ENCODE results near the gene SCYGR6. TPM values are rescaled to one million over a fixed set of nuclear protein-coding genes. Genes with fewer than 3 reads are reported as not detected.

The SCYGR6 gene
- total RNA-seq, 1 experiment from 2014 or later, result not detected

- Histone ChIP-seq H4K20me1 (ENCODE audit: low read length) (no peaks in the 10 kb centered on the region), H3K4me3 (ENCODE audit: low read length) (no peak overlapping the region), H3K36me3 (ENCODE audit: low read depth, low read length) (no peaks in the 10 kb centered on the region), H3K4me2 (ENCODE audit: low read length) (no peak overlapping the region), H3K9me2 (replicated peaks; ENCODE audit: low read length) (no peaks in the 10 kb centered on the region), H2AFZ (ENCODE audit: low read length) (no peak overlapping the region), H3K79me2 (ENCODE audit: low read length) (no peaks in the 10 kb centered on the region), H3K4me1 (ENCODE audit: insufficient read depth, low read length) (no peaks in the 10 kb centered on the region), H3K9ac (ENCODE audit: low read length) (no peak overlapping the region), H3K27ac (ENCODE audit: low read length) (no peak overlapping the region), H3K27me3 (ENCODE audit: low read length) (peaks cover 5% of the 10 kb centered on the region; the same call in 1 of the 2 replicates), H3K9me3 (ENCODE audit: low read length) (no peaks in the 10 kb centered on the region), H3F3A (ENCODE audit: low read length, unreplicated experiment) (no peaks in the 10 kb centered on the region)
- no peak for DNase-seq
- POLR2A ChIA-PET (ENCODE audit: unreplicated experiment), result no interaction called here
- ATAC-seq, result no peak
- CTCF ChIA-PET, result no interaction called here
- no TSS peak for BruUV-seq (replicated peaks)
- TF ChIP-seq EZH2 (IDR thresholded peaks at IDR 0.05; ENCODE audit: low read length, unreplicated experiment), result no peak
- TF ChIP-seq, protein P1, sequence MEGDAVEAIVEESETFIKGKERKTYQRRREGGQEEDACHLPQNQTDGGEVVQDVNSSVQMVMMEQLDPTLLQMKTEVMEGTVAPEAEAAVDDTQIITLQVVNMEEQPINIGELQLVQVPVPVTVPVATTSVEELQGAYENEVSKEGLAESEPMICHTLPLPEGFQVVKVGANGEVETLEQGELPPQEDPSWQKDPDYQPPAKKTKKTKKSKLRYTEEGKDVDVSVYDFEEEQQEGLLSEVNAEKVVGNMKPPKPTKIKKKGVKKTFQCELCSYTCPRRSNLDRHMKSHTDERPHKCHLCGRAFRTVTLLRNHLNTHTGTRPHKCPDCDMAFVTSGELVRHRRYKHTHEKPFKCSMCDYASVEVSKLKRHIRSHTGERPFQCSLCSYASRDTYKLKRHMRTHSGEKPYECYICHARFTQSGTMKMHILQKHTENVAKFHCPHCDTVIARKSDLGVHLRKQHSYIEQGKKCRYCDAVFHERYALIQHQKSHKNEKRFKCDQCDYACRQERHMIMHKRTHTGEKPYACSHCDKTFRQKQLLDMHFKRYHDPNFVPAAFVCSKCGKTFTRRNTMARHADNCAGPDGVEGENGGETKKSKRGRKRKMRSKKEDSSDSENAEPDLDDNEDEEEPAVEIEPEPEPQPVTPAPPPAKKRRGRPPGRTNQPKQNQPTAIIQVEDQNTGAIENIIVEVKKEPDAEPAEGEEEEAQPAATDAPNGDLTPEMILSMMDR (conservative IDR thresholded peaks at IDR 0.05; ENCODE audit: low read depth, low read length), result no peak
- TF ChIP-seq EZH2phosphoT487 (IDR thresholded peaks at IDR 0.05; ENCODE audit: borderline replicate concordance, low read length), result no peak
- intact Hi-C loops (cut with micrococcal nuclease), result no loop called here
Observed at GRCh38 chr2:227684258-227684657, 40.3 kb downstream of the SCYGR6 start.

DNA sequence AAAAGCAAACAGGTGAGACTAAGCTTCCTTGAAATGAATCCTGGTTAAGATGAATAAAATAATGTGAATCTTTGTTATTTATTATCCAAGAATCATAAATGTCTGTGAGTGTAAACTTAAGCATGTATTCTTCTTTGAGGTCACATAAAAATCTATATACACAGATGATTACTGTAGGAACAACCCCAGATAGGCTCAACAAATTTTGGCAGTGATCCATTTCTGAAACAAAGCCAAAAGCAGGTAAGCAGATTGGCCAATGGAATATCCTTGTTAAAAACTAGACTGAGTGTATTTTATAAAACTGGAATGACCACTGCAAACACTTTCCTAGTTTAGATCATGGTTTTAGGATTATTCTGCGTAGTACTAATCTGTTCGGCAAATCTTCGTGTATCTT, 46.6 kb downstream of the SCYGR6 start:
- ChIA-PET POLR2A (ENCODE audit: unreplicated experiment) (no interaction called here), CTCF (no interaction called here)
- no peaks in the 10 kb centered on the region for H3K9me3 ChIP-seq (ENCODE audit: low read length)
- H4K20me1 ChIP-seq (ENCODE audit: low read length), result no peaks in the 10 kb centered on the region
- no peak overlapping the region for H2AFZ ChIP-seq (ENCODE audit: low read length)
- H3K27ac ChIP-seq (ENCODE audit: low read length), result no peak overlapping the region
- no peak overlapping the region for H3K4me2 ChIP-seq (ENCODE audit: low read length)
- H3K36me3 ChIP-seq (ENCODE audit: low read depth, low read length), result no peaks in the 10 kb centered on the region
- no TSS peak for BruUV-seq (replicated peaks)
- H3K4me3 ChIP-seq (ENCODE audit: low read length), result no peak overlapping the region
- ATAC-seq (no peak), DNase-seq (peak; percentile 35)
- no peak overlapping the region for H3K9ac ChIP-seq (ENCODE audit: low read length)
- H3K27me3 ChIP-seq (ENCODE audit: low read length), result no peaks in the 10 kb centered on the region
- TF ChIP-seq EZH2phosphoT487 (IDR thresholded peaks at IDR 0.05; ENCODE audit: borderline replicate concordance, low read length) (no peak), EZH2 (IDR thresholded peaks at IDR 0.05; ENCODE audit: low read length, unreplicated experiment) (no peak)
- TF ChIP-seq, protein P1 (conservative IDR thresholded peaks at IDR 0.05; ENCODE audit: low read depth, low read length), result no peak
- intact Hi-C loops (cut with micrococcal nuclease), result no loop called here
- H3K79me2 ChIP-seq (ENCODE audit: low read length), result no peaks in the 10 kb centered on the region
- no peaks in the 10 kb centered on the region for H3K4me1 ChIP-seq (ENCODE audit: insufficient read depth, low read length)
- no peaks in the 10 kb centered on the region for H3K9me2 ChIP-seq (replicated peaks; ENCODE audit: low read length)
- H3F3A ChIP-seq (ENCODE audit: low read length, unreplicated experiment), result no peaks in the 10 kb centered on the region

GRCh38 chr2:227674485-227674884, 50.1 kb downstream of the SCYGR6 start:
- CTCF ChIA-PET, result no interaction called here
- Histone ChIP-seq H4K20me1 (ENCODE audit: low read length) (no peaks in the 10 kb centered on the region), H3K4me2 (ENCODE audit: low read length) (no peak overlapping the region), H3K79me2 (ENCODE audit: low read length) (no peaks in the 10 kb centered on the region), H3K9ac (ENCODE audit: low read length) (no peak overlapping the region), H2AFZ (ENCODE audit: low read length) (no peak overlapping the region), H3K9me2 (replicated peaks; ENCODE audit: low read length) (no peaks in the 10 kb centered on the region), H3K4me1 (ENCODE audit: insufficient read depth, low read length) (no peaks in the 10 kb centered on the region), H3K27ac (ENCODE audit: low read length) (no peak overlapping the region), H3K9me3 (ENCODE audit: low read length) (no peaks in the 10 kb centered on the region), H3F3A (ENCODE audit: low read length, unreplicated experiment) (no peaks in the 10 kb centered on the region), H3K36me3 (ENCODE audit: low read depth, low read length) (no peaks in the 10 kb centered on the region), H3K27me3 (ENCODE audit: low read length) (no peaks in the 10 kb centered on the region), H3K4me3 (ENCODE audit: low read length) (no peak overlapping the region)
- no peak for DNase-seq
- no TSS peak for BruUV-seq (replicated peaks)
- TF ChIP-seq EZH2phosphoT487 (IDR thresholded peaks at IDR 0.05; ENCODE audit: borderline replicate concordance, low read length) (no peak), EZH2 (IDR thresholded peaks at IDR 0.05; ENCODE audit: low read length, unreplicated experiment) (no peak)
- TF ChIP-seq, protein P1 (conservative IDR thresholded peaks at IDR 0.05; ENCODE audit: low read depth, low read length), result no peak
- no peak for ATAC-seq
- POLR2A ChIA-PET (ENCODE audit: unreplicated experiment), result no interaction called here
- intact Hi-C loops (cut with micrococcal nuclease), result no loop called here

Other genes with a start within 250 kb of the SCYGR6 start
- gene SCYGR2, start 125.9 kb downstream of the SCYGR6 start, total RNA-seq (2014; rRNA removed), result not detected in 2 replicates
- gene SCYGR3, start 109.9 kb downstream of the SCYGR6 start, total RNA-seq (2014; rRNA removed), result not detected in 2 replicates
- not detected in 2 replicates for gene SCYGR4, start 107.3 kb downstream of the SCYGR6 start, total RNA-seq (2014; rRNA removed)
- not detected in 2 replicates for gene SCYGR5, start 58.0 kb downstream of the SCYGR6 start, total RNA-seq (2014; rRNA removed)
- 0.26 TPM in 1 of 2 replicates, not detected in the other for gene SLC19A3, start 6.7 kb downstream of the SCYGR6 start, total RNA-seq (2014; rRNA removed)
- gene SCYGR7, start 3.6 kb upstream of the SCYGR6 start, total RNA-seq (2014; rRNA removed), result not detected in 2 replicates
- gene SCYGR8, start 21.1 kb upstream of the SCYGR6 start, total RNA-seq (2014; rRNA removed), result not detected in 2 replicates
- gene CCL20, start 89.1 kb upstream of the SCYGR6 start, total RNA-seq (2014; rRNA removed), result 1.7 and 1.8 TPM in 2 replicates
- 1.0 and 1.5 TPM in 2 replicates for gene DAW1, start 146.9 kb upstream of the SCYGR6 start, total RNA-seq (2014; rRNA removed)

Data from PC-3 (cell line).